ENCODE results near the gene FLNB.

FLNB gene

GRCh38 chr3:58175187-58175436 is 166.9 kb downstream of the FLNB start:
- DNase-seq (ENCODE audit: low read depth): no peak
- no peak overlapping the region for H3K4me3 ChIP-seq (ENCODE audit: control insufficient read depth, low read depth, low read length)
- no peak for TF ChIP-seq CTCF (IDR thresholded peaks at IDR 0.05; ENCODE audit: control insufficient read depth, insufficient read depth, low read depth, low read length, missing control alignments)

GRCh38 chr3:58175437-58176184 is 167.4 kb downstream of the FLNB start:
- TF ChIP-seq CTCF (IDR thresholded peaks at IDR 0.05; ENCODE audit: control insufficient read depth, insufficient read depth, low read depth, low read length, missing control alignments): no peak
- no peak overlapping the region for H3K4me3 ChIP-seq (ENCODE audit: control insufficient read depth, low read depth, low read length)
- no peak for DNase-seq (ENCODE audit: low read depth)

GRCh38 chr3:58176185-58176530 is 167.9 kb downstream of the FLNB start:
- no peak overlapping the region for H3K4me3 ChIP-seq (ENCODE audit: control insufficient read depth, low read depth, low read length)
- DNase-seq (ENCODE audit: low read depth): no peak
- TF ChIP-seq CTCF (IDR thresholded peaks at IDR 0.05; ENCODE audit: control insufficient read depth, insufficient read depth, low read depth, low read length, missing control alignments): no peak

GRCh38 chr3:58176827-58177489 is 168.7 kb downstream of the FLNB start:
- DNase-seq (ENCODE audit: low read depth): no peak
- no peak overlapping the region for H3K4me3 ChIP-seq (ENCODE audit: control insufficient read depth, low read depth, low read length)
- TF ChIP-seq CTCF (IDR thresholded peaks at IDR 0.05; ENCODE audit: control insufficient read depth, insufficient read depth, low read depth, low read length, missing control alignments): no peak

- peak; percentile 21 for DNase-seq (ENCODE audit: low read depth)
- peak; percentile 93 for TF ChIP-seq CTCF (IDR thresholded peaks at IDR 0.05; ENCODE audit: control insufficient read depth, insufficient read depth, low read depth, low read length, missing control alignments)
- H3K4me3 ChIP-seq (ENCODE audit: control insufficient read depth, low read depth, low read length): peak overlapping the region; percentile 38
These were observed 169.7 kb downstream of the FLNB start for GRCh38 chr3:58177747-58178527.

- no peak for TF ChIP-seq CTCF (IDR thresholded peaks at IDR 0.05; ENCODE audit: control insufficient read depth, insufficient read depth, low read depth, low read length, missing control alignments)
- H3K4me3 ChIP-seq (ENCODE audit: control insufficient read depth, low read depth, low read length): no peak overlapping the region
- no peak for DNase-seq (ENCODE audit: low read depth)
These were observed 170.5 kb downstream of the FLNB start for GRCh38 chr3:58178528-58179234.

Data from AG09309 (cell line).